CD14-positive monocyte (primary cell): Measurements from ENCODE around the gene BCL2. TPM values are rescaled to one million over a fixed set of nuclear protein-coding genes. Genes with fewer than 3 reads are reported as not detected.

Experiments used
- DNase-seq, 3 donors: peaks; one replicate each; pipeline ENCODE4 v3.0.0-alpha.2; 2011 to 2022
- H2AFZ ChIP-seq: 2 replicates; pipeline ENCODE4 v1.6.0; 2012; ENCODE audit warnings: mild to moderate bottlenecking, low read depth, low read length, inconsistent platforms; ENCODE audit not compliant: insufficient read depth, poor library complexity, severe bottlenecking
- H3K27ac ChIP-seq, 2 donors: 1 replicate in 1 of 2; 2 replicates in 1 of 2; pipeline ENCODE4 v1.5.1; 2012 to 2013; ENCODE audit warnings: low read length in 2 of 2, control low read depth in 1 of 2, inconsistent platforms in 1 of 2, low read depth in 1 of 2, mild to moderate bottlenecking in 1 of 2
- H3K27me3 ChIP-seq, 2 donors: one replicate each; pipeline versions ENCODE4 v1.6.0 to v1.6.1; 2011 to 2013; ENCODE audit warnings: low read length in 2 of 2; ENCODE audit not compliant: control insufficient read depth in 2 of 2, insufficient read depth in 2 of 2
- H3K36me3 ChIP-seq, 2 donors: replicated peaks in 1 of 2; 1 replicate in 1 of 2; 2 replicates in 1 of 2; pipeline versions ENCODE4 v1.5.1 to v1.6.1; 2012 to 2013; ENCODE audit warnings: low read length in 2 of 2, control low read depth in 1 of 2, inconsistent platforms in 1 of 2, mild to moderate bottlenecking in 1 of 2; ENCODE audit not compliant: insufficient read depth in 2 of 2, control insufficient read depth in 1 of 2
- H3K4me1 ChIP-seq, 2 donors: 1 replicate in 1 of 2; 2 replicates in 1 of 2; pipeline versions ENCODE4 v1.5.1 to v1.6.1; 2012 to 2013; ENCODE audit warnings: low read length in 2 of 2, control low read depth in 1 of 2, inconsistent platforms in 1 of 2, mild to moderate bottlenecking in 1 of 2, moderate library complexity in 1 of 2; ENCODE audit not compliant: insufficient read depth in 2 of 2, control insufficient read depth in 1 of 2
- H3K4me2 ChIP-seq: replicated peaks from 2 replicates; pipeline ENCODE3; 2012; ENCODE audit warnings: low read length, moderate library complexity, mild to moderate bottlenecking; ENCODE audit not compliant: poor library complexity, severe bottlenecking; ENCODE audit errors: extremely low read depth
- H3K4me3 ChIP-seq, 3 experiments: fragments of 200-600 bp in 1 of 3; sonication (generic) in 1 of 3; replicated peaks in 1 of 3; 1 replicate in 2 of 3; 2 replicates in 1 of 3; pipeline ENCODE4 v1.5.1; 2011 to 2013; ENCODE audit warnings: low read length in 3 of 3, mild to moderate bottlenecking in 3 of 3, control low read depth in 2 of 3, low read depth in 2 of 3, inconsistent platforms in 1 of 3, moderate library complexity in 1 of 3
- H3K79me2 ChIP-seq: 2 replicates; pipeline ENCODE4 v1.6.0; 2012; ENCODE audit warnings: mild to moderate bottlenecking, control low read depth, inconsistent platforms, low read length, moderate library complexity; ENCODE audit not compliant: insufficient read depth
- H3K9ac ChIP-seq: 2 replicates; pipeline ENCODE4 v1.6.0; 2017; ENCODE audit warnings: low read length, mild to moderate bottlenecking; ENCODE audit not compliant: insufficient read depth, poor library complexity, severe bottlenecking
- H3K9me3 ChIP-seq, 2 donors: replicated peaks in 1 of 2; 1 replicate in 1 of 2; 2 replicates in 1 of 2; pipeline versions ENCODE4 v1.5.1 to v1.6.1; 2012 to 2013; ENCODE audit warnings: low read length in 2 of 2, control low read depth in 1 of 2; ENCODE audit not compliant: control insufficient read depth in 1 of 2, insufficient read depth in 1 of 2
- H4K20me1 ChIP-seq: 2 replicates; pipeline ENCODE4 v1.6.0; 2012; ENCODE audit warnings: mild to moderate bottlenecking, low read length, control low read depth, moderate library complexity; ENCODE audit not compliant: insufficient read depth
- H3K27ac Mint-ChIP-seq, 7 donors: one replicate each; pipeline ENCODE4 v1.8.0; 2020; ENCODE audit warnings: mild to moderate bottlenecking in 7 of 7, mixed read lengths in 7 of 7, moderate library complexity in 6 of 7, inconsistent platforms in 2 of 7
- H3K27me3 Mint-ChIP-seq, 3 donors: one replicate each; pipeline ENCODE4 v1.8.0; 2021 to 2022; ENCODE audit warnings: low read depth in 3 of 3, mild to moderate bottlenecking in 3 of 3, mixed read lengths in 3 of 3, moderate library complexity in 3 of 3, inconsistent platforms in 1 of 3
- H3K36me3 Mint-ChIP-seq, 2 donors: one replicate each; pipeline ENCODE4 v1.8.0; 2020; ENCODE audit warnings: mixed read lengths in 2 of 2, inconsistent platforms in 1 of 2, mild to moderate bottlenecking in 1 of 2
- H3K4me1 Mint-ChIP-seq: one replicate; pipeline ENCODE4 v1.8.0; 2020; ENCODE audit warnings: mild to moderate bottlenecking, mixed read lengths
- H3K4me3 Mint-ChIP-seq, 2 donors: one replicate each; pipeline ENCODE4 v1.8.0; 2020; ENCODE audit warnings: mild to moderate bottlenecking in 2 of 2, mixed read lengths in 2 of 2, moderate library complexity in 1 of 2
- H3K9me3 Mint-ChIP-seq, 7 donors: one replicate each; pipeline ENCODE4 v1.8.0; 2020 to 2022; ENCODE audit warnings: mixed read lengths in 7 of 7, mild to moderate bottlenecking in 6 of 7, moderate library complexity in 6 of 7, inconsistent platforms in 2 of 7
- WGBS: methylation state at CpG from one replicate; pipeline ENCODE4 v1.1.5; 2013; ENCODE audit warnings: missing lambda C conversion rate; ENCODE audit not compliant: insufficient coverage; 5-methylcytosine and 5-hydroxymethylcytosine counted together
- intact Hi-C, 2 donors: fragments of 100-400 bp; cut with micrococcal nuclease; formaldehyde crosslinking; loops; one replicate each; pipeline versions ENCODE4 v1.15.0 to v1.15.1; 2023
- polyA plus RNA-seq, 3 donors: library from polyadenylated mRNA; depleted of rRNA in 1 of 3; unstranded in 2 of 3; stranded (reverse) in 1 of 3; fragments of 300-500 nt in 2 of 3; fragments of >200 nt in 1 of 3; fragmentation: Illumina TruSeq in 2 of 3; gene quantifications; 1 replicate in 2 of 3; 2 replicates in 1 of 3; pipeline ENCODE4 v1.2.3, GENCODE V29; 2012 to 2021
- TF ChIP-seq, protein P1 (sequence below): fragments of 200-600 bp; IDR thresholded peaks from one replicate; pipeline ENCODE4 v1.8.0; 2022; ENCODE audit warnings: antibody characterized with exemption, mild to moderate bottlenecking

BCL2 gene
- polyA plus RNA-seq, 3 donors = 0.58 to 2.5 (median 1.1) TPM

DNA sequence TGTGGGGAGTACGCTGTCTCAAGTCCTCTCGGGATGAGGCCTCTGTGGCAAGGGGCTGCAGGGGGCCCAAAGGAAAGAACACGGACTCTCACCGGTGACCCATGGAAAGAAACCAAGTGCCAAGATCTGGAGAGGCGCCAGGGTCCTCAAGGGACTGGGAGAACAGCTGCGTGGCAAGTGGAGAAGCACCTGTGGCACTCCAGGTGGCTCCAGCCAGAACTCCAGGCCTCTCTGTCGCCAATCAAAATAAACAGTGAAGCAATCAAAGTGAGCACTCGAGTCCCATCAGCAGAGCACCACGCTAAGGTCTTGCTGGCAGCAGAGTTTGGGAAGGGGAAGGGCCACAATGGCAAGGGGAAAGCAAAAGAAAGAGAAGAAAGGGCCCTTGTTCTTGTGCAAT lies 54.7 kb downstream of the BCL2 start:
- H3K36me3 Mint-ChIP-seq = no peaks in the 10 kb centered on the region
- no peaks in the 10 kb centered on the region for H3K36me3 ChIP-seq
- no peaks in the 10 kb centered on the region for H4K20me1 ChIP-seq
- H3K27ac Mint-ChIP-seq = no peak overlapping the region
- peaks cover 20% of the 10 kb centered on the region for H3K79me2 ChIP-seq
- WGBS = over 99% methylated on average over 7 of the region's 9 CpGs
- no peak for DNase-seq
- H3K4me3 Mint-ChIP-seq = no peak overlapping the region
- intact Hi-C loops = no loop called here
- no peak overlapping the region for H3K4me3 ChIP-seq
- H3K4me2 ChIP-seq = no peak overlapping the region
- no peaks in the 10 kb centered on the region for H3K9me3 ChIP-seq
- H3K9me3 Mint-ChIP-seq = no peaks in the 10 kb centered on the region
- peaks cover 16 to 17% of the 10 kb centered on the region in 2 donors for H3K4me1 ChIP-seq
- no peaks in the 10 kb centered on the region for H3K27me3 ChIP-seq
- no peak overlapping the region for H2AFZ ChIP-seq
- no peaks in the 10 kb centered on the region for H3K27me3 Mint-ChIP-seq
- H3K9ac ChIP-seq = no peak overlapping the region
- peaks cover 22% of the 10 kb centered on the region for H3K4me1 Mint-ChIP-seq
- no peak overlapping the region for H3K27ac ChIP-seq
- TF ChIP-seq, protein P1, sequence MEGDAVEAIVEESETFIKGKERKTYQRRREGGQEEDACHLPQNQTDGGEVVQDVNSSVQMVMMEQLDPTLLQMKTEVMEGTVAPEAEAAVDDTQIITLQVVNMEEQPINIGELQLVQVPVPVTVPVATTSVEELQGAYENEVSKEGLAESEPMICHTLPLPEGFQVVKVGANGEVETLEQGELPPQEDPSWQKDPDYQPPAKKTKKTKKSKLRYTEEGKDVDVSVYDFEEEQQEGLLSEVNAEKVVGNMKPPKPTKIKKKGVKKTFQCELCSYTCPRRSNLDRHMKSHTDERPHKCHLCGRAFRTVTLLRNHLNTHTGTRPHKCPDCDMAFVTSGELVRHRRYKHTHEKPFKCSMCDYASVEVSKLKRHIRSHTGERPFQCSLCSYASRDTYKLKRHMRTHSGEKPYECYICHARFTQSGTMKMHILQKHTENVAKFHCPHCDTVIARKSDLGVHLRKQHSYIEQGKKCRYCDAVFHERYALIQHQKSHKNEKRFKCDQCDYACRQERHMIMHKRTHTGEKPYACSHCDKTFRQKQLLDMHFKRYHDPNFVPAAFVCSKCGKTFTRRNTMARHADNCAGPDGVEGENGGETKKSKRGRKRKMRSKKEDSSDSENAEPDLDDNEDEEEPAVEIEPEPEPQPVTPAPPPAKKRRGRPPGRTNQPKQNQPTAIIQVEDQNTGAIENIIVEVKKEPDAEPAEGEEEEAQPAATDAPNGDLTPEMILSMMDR = no peak

DNA sequence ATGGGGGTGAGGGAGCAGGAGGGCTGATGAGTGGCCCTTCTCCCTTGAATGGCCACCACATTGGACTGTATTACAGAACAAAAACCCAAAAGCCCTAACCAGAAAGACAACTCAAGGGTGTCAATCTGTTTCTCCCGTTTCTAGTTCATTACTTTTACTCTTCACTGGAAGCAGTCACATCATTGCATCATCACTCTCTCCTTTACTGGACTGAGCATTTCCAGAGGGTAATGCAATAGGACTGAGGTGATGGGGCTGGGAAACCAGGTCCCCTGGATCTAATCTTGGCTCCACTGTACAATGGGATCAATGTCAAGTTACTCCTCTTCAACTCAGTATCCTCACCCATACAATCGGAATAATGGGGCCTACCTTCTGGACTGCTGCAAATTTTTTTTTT lies 56.1 kb downstream of the BCL2 start:
- no peak overlapping the region for H3K27ac Mint-ChIP-seq

More for the DNA sequence above, 56.1 kb downstream of the BCL2 start:
- Histone ChIP-seq H3K27me3 (no peaks in the 10 kb centered on the region), H3K4me2 (no peak overlapping the region), H2AFZ (no peak overlapping the region), H3K79me2 (peaks cover 21% of the 10 kb centered on the region), H3K4me3 (no peak overlapping the region), H3K36me3 (no peaks in the 10 kb centered on the region), H3K27ac (no peak overlapping the region), H3K4me1 (peaks cover 16 to 17% of the 10 kb centered on the region in 2 donors), H3K9me3 (no peaks in the 10 kb centered on the region), H4K20me1 (no peaks in the 10 kb centered on the region), H3K9ac (no peak overlapping the region)
- peaks cover 22% of the 10 kb centered on the region for H3K4me1 Mint-ChIP-seq
- TF ChIP-seq, protein P1 = no peak
- no peaks in the 10 kb centered on the region for H3K9me3 Mint-ChIP-seq
- no peaks in the 10 kb centered on the region for H3K27me3 Mint-ChIP-seq
- DNase-seq = no peak
- WGBS = 100% methylated on average over 1 of the region's 2 CpGs
- intact Hi-C loops = no loop called here
- H3K4me3 Mint-ChIP-seq = no peak overlapping the region
- H3K36me3 Mint-ChIP-seq = peaks cover 3 to 5% of the 10 kb centered on the region in 2 donors
